HepG2 (cell line): ENCODE measurements around the gene CRYGA. TPM values are rescaled to one million over a fixed set of nuclear protein-coding genes. Genes with fewer than 3 reads are reported as not detected.

Experiments
- FOXK2 ChIP-seq: fragments of 450-650 bp; IDR thresholded peaks from 2 replicates; pipeline ENCODE4 v1.6.1; 2016
- KDM4B ChIP-seq: sonication (generic); formaldehyde crosslinking; IDR thresholded peaks from 2 replicates; pipeline ENCODE4 v1.4.0; 2020; ENCODE audit warnings: missing genetic modification reagents
- MBD4 ChIP-seq: IDR thresholded peaks from 2 replicates; pipeline ENCODE4 v1.6.1; 2012; ENCODE audit warnings: low read length, inconsistent platforms, borderline replicate concordance
- MXD3 ChIP-seq: IDR thresholded peaks from 2 replicates; pipeline ENCODE4 v1.6.1; 2016; ENCODE audit warnings: mild to moderate bottlenecking, missing biosample characterization, missing genetic modification reagents
- MZF1 ChIP-seq: sonication (generic); formaldehyde crosslinking; IDR thresholded peaks from 2 replicates; pipeline ENCODE4 v1.8.1; 2023; ENCODE audit warnings: mild to moderate bottlenecking, missing genetic modification reagents, borderline replicate concordance
- SMAD1 ChIP-seq: sonication (generic); formaldehyde crosslinking; IDR thresholded peaks from 2 replicates; pipeline ENCODE4 v1.4.0; 2020; ENCODE audit warnings: missing genetic modification reagents, low read depth, mild to moderate bottlenecking, borderline replicate concordance
- SRSF9 ChIP-seq: fragments of 200-400 bp; formaldehyde crosslinking; IDR thresholded peaks from 2 replicates; pipeline ENCODE4 v1.6.1; 2018; ENCODE audit warnings: borderline replicate concordance, mild to moderate bottlenecking, low read depth, low read length; ENCODE audit not compliant: insufficient read depth, poor library complexity, severe bottlenecking
- TCF7 ChIP-seq: sonication (generic); IDR thresholded peaks from 2 replicates; pipeline ENCODE4 v1.6.1; 2016; ENCODE audit warnings: antibody characterized with exemption, low read depth
- ZBTB25 ChIP-seq: IDR thresholded peaks from 2 replicates; pipeline ENCODE4 v1.6.1; 2018; ENCODE audit warnings: missing genetic modification reagents
- ZFX ChIP-seq: sonication (generic); formaldehyde crosslinking; IDR thresholded peaks from 2 replicates; pipeline ENCODE4 v1.4.0; 2020; ENCODE audit warnings: mild to moderate bottlenecking, low read depth, missing genetic modification reagents, moderate library complexity
- ZKSCAN8 ChIP-seq: IDR thresholded peaks from 2 replicates; pipeline ENCODE4 v1.6.1; 2016; ENCODE audit warnings: borderline replicate concordance, missing genetic modification reagents, missing compliant biosample characterization
- ZMYM2 ChIP-seq: sonication (generic); formaldehyde crosslinking; IDR thresholded peaks from 2 replicates; pipeline ENCODE4 v1.8.0; 2022; ENCODE audit warnings: mild to moderate bottlenecking, missing genetic modification reagents
- ZNF160 ChIP-seq: sonication (generic); formaldehyde crosslinking; IDR thresholded peaks from 2 replicates; pipeline ENCODE4 v1.8.0; 2022; ENCODE audit warnings: mild to moderate bottlenecking, inconsistent platforms, missing genetic modification reagents
- ZNF333 ChIP-seq: sonication (generic); formaldehyde crosslinking; IDR thresholded peaks from 2 replicates; pipeline ENCODE4 v1.4.0; 2020; ENCODE audit warnings: mild to moderate bottlenecking, missing genetic modification reagents, borderline replicate concordance
- ZNF569 ChIP-seq: sonication (generic); formaldehyde crosslinking; IDR thresholded peaks from 2 replicates; pipeline ENCODE4 v1.5.0; 2020; ENCODE audit warnings: mild to moderate bottlenecking, missing genetic modification reagents, moderate library complexity, borderline replicate concordance
- ZNF615 ChIP-seq: sonication (generic); formaldehyde crosslinking; IDR thresholded peaks from 2 replicates; pipeline ENCODE4 v1.5.0; 2020; ENCODE audit warnings: mild to moderate bottlenecking, missing genetic modification reagents, borderline replicate concordance
- ZNF776 ChIP-seq: sonication (generic); formaldehyde crosslinking; IDR thresholded peaks from 2 replicates; pipeline ENCODE4 v1.4.0; 2020; ENCODE audit warnings: mild to moderate bottlenecking, missing genetic modification reagents
- polyA plus RNA-seq, 8 experiments: library from polyadenylated mRNA; depleted of rRNA in 3 of 8; stranded (reverse) in 7 of 8; unstranded in 1 of 8; fragments of >200 nt; fragmentation: Illumina TruSeq in 4 of 8; extraction: Trizol in 4 of 8; gene quantifications; 2 replicates each; pipeline versions ENCODE4 v1.2.1 to v1.2.3, GENCODE V29; 2011 to 2016; ENCODE audit warnings: low read depth in 4 of 8, missing spikeins in 1 of 8, mixed read lengths in 1 of 8; ENCODE audit not compliant: insufficient read depth in 1 of 8
- total RNA-seq, 5 experiments: library from RNA; depleted of rRNA; stranded (reverse); fragments of >200 nt; fragmentation: Illumina TruSeq; extraction: Trizol; gene quantifications; 2 replicates each; pipeline ENCODE4 v1.2.3, GENCODE V29; 2016; ENCODE audit warnings: low read depth in 1 of 5
- TF ChIP-seq, protein P1 (sequence below): sonication (generic); formaldehyde crosslinking; IDR thresholded peaks from 2 replicates; pipeline ENCODE4 v1.4.0; 2020; ENCODE audit warnings: missing genetic modification reagents, borderline replicate concordance
- TF ChIP-seq, protein P2 (sequence below): IDR thresholded peaks from 2 replicates; pipeline ENCODE4 v1.6.1; 2018; ENCODE audit warnings: missing genetic modification reagents, mild to moderate bottlenecking, missing compliant biosample characterization
- TF ChIP-seq, protein P3 (sequence below): sonication (generic); formaldehyde crosslinking; IDR thresholded peaks from 2 replicates; pipeline ENCODE4 v1.5.1; 2020; ENCODE audit warnings: mild to moderate bottlenecking, missing genetic modification reagents, moderate library complexity

CRYGA gene
- total and polyA plus RNA-seq, 2 of the 13 experiments (the other 11 are each of a cell fraction or from before 2014, with no cell fraction given) = not detected

- TF ChIP-seq, protein P1, sequence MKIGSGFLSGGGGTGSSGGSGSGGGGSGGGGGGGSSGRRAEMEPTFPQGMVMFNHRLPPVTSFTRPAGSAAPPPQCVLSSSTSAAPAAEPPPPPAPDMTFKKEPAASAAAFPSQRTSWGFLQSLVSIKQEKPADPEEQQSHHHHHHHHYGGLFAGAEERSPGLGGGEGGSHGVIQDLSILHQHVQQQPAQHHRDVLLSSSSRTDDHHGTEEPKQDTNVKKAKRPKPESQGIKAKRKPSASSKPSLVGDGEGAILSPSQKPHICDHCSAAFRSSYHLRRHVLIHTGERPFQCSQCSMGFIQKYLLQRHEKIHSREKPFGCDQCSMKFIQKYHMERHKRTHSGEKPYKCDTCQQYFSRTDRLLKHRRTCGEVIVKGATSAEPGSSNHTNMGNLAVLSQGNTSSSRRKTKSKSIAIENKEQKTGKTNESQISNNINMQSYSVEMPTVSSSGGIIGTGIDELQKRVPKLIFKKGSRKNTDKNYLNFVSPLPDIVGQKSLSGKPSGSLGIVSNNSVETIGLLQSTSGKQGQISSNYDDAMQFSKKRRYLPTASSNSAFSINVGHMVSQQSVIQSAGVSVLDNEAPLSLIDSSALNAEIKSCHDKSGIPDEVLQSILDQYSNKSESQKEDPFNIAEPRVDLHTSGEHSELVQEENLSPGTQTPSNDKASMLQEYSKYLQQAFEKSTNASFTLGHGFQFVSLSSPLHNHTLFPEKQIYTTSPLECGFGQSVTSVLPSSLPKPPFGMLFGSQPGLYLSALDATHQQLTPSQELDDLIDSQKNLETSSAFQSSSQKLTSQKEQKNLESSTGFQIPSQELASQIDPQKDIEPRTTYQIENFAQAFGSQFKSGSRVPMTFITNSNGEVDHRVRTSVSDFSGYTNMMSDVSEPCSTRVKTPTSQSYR = peak; percentile 97
- TF ChIP-seq SMAD1 (CRISPR knock-in tag) (no peak), ZNF776 (CRISPR knock-in tag) (no peak), ZNF160 (no peak), MBD4 (no peak), TCF7 (peak; percentile 58; the same call in 1 of the 2 replicates), ZKSCAN8 (CRISPR knock-in tag) (no peak), ZNF615 (CRISPR knock-in tag) (no peak), ZMYM2 (CRISPR knock-in tag) (no peak), KDM4B (CRISPR knock-in tag) (no peak), FOXK2 (no peak), ZBTB25 (CRISPR knock-in tag) (no peak), ZFX (no peak), ZNF333 (CRISPR knock-in tag) (no peak), SRSF9 (no peak), MZF1 (no peak), ZNF569 (CRISPR knock-in tag) (no peak), MXD3 (CRISPR knock-in tag) (no peak)
- TF ChIP-seq, protein P2, sequence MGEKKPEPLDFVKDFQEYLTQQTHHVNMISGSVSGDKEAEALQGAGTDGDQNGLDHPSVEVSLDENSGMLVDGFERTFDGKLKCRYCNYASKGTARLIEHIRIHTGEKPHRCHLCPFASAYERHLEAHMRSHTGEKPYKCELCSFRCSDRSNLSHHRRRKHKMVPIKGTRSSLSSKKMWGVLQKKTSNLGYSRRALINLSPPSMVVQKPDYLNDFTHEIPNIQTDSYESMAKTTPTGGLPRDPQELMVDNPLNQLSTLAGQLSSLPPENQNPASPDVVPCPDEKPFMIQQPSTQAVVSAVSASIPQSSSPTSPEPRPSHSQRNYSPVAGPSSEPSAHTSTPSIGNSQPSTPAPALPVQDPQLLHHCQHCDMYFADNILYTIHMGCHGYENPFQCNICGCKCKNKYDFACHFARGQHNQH (CRISPR knock-in tag) = no peak
- TF ChIP-seq, protein P3, sequence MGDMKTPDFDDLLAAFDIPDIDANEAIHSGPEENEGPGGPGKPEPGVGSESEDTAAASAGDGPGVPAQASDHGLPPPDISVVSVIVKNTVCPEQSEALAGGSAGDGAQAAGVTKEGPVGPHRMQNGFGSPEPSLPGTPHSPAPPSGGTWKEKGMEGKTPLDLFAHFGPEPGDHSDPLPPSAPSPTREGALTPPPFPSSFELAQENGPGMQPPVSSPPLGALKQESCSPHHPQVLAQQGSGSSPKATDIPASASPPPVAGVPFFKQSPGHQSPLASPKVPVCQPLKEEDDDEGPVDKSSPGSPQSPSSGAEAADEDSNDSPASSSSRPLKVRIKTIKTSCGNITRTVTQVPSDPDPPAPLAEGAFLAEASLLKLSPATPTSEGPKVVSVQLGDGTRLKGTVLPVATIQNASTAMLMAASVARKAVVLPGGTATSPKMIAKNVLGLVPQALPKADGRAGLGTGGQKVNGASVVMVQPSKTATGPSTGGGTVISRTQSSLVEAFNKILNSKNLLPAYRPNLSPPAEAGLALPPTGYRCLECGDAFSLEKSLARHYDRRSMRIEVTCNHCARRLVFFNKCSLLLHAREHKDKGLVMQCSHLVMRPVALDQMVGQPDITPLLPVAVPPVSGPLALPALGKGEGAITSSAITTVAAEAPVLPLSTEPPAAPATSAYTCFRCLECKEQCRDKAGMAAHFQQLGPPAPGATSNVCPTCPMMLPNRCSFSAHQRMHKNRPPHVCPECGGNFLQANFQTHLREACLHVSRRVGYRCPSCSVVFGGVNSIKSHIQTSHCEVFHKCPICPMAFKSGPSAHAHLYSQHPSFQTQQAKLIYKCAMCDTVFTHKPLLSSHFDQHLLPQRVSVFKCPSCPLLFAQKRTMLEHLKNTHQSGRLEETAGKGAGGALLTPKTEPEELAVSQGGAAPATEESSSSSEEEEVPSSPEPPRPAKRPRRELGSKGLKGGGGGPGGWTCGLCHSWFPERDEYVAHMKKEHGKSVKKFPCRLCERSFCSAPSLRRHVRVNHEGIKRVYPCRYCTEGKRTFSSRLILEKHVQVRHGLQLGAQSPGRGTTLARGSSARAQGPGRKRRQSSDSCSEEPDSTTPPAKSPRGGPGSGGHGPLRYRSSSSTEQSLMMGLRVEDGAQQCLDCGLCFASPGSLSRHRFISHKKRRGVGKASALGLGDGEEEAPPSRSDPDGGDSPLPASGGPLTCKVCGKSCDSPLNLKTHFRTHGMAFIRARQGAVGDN = peak; percentile 35
Measured at GRCh38 chr2:208179028-208179609, 15.7 kb upstream of the CRYGA start (continued).
